H9 (cell line): Measurements from ENCODE around the gene CDH22. TPM values are rescaled to one million over a fixed set of nuclear protein-coding genes. Genes with fewer than 3 reads are reported as not detected.

Experiments
- DNase-seq: peaks from one replicate; pipeline ENCODE4 v3.0.0-alpha.2; 2017
- H2AFZ ChIP-seq: one replicate; pipeline ENCODE4 v1.6.1; 2013; ENCODE audit warnings: mild to moderate bottlenecking, low read length, control low read depth, moderate library complexity
- H2AK5ac ChIP-seq: 2 replicates; pipeline ENCODE4 v1.6.1; 2013; ENCODE audit warnings: low read length, control low read depth, mixed read lengths; ENCODE audit not compliant: insufficient read length
- H2BK120ac ChIP-seq: one replicate; pipeline ENCODE4 v1.6.1; 2013; ENCODE audit warnings: low read depth, mild to moderate bottlenecking, low read length, control low read depth, inconsistent platforms; ENCODE audit not compliant: poor library complexity, severe bottlenecking
- H2BK12ac ChIP-seq: 2 replicates; pipeline ENCODE4 v1.6.1; 2013; ENCODE audit warnings: low read length, control low read depth, mixed read lengths, low read depth; ENCODE audit not compliant: insufficient read length
- H2BK15ac ChIP-seq: 2 replicates; pipeline ENCODE4 v1.6.1; 2013; ENCODE audit warnings: low read depth, low read length, control low read depth
- H2BK20ac ChIP-seq: one replicate; pipeline ENCODE4 v1.6.1; 2013; ENCODE audit warnings: low read depth, mild to moderate bottlenecking, low read length, control low read depth, inconsistent platforms; ENCODE audit not compliant: poor library complexity, severe bottlenecking
- H2BK5ac ChIP-seq: 2 replicates; pipeline ENCODE4 v1.6.1; 2013; ENCODE audit warnings: low read length, control low read depth, mixed read lengths; ENCODE audit not compliant: insufficient read length
- H3K14ac ChIP-seq: 2 replicates; pipeline ENCODE4 v1.6.1; 2013; ENCODE audit warnings: low read length, control low read depth; ENCODE audit not compliant: insufficient read depth
- H3K18ac ChIP-seq: 2 replicates; pipeline ENCODE4 v1.6.1; 2013; ENCODE audit warnings: low read depth, mild to moderate bottlenecking, mixed read lengths, low read length, control low read depth; ENCODE audit not compliant: insufficient read length
- H3K23ac ChIP-seq: 2 replicates; pipeline ENCODE4 v1.6.1; 2013; ENCODE audit warnings: low read length, control low read depth, mixed read lengths, low read depth; ENCODE audit not compliant: insufficient read length
- H3K23me2 ChIP-seq: 2 replicates; pipeline ENCODE4 v1.6.1; 2013; ENCODE audit warnings: low read depth, mild to moderate bottlenecking, mixed read lengths, low read length, control low read depth; ENCODE audit not compliant: insufficient read length, poor library complexity, severe bottlenecking
- H3K27ac ChIP-seq: 2 replicates; pipeline ENCODE4 v1.5.1; 2013; ENCODE audit warnings: low read length, control low read depth, mixed read lengths, low read depth; ENCODE audit not compliant: insufficient read length
- H3K27me3 ChIP-seq: 2 replicates; pipeline ENCODE4 v1.6.1; 2013; ENCODE audit warnings: low read length, control low read depth, inconsistent platforms; ENCODE audit not compliant: insufficient read depth
- H3K4ac ChIP-seq: 2 replicates; pipeline ENCODE4 v1.6.1; 2013; ENCODE audit warnings: low read depth, mild to moderate bottlenecking, control low read depth, inconsistent platforms, low read length, moderate library complexity
- H3K4me1 ChIP-seq: 2 replicates; pipeline ENCODE4 v1.6.1; 2013; ENCODE audit warnings: low read length, control low read depth, inconsistent platforms; ENCODE audit not compliant: insufficient read depth
- H3K4me2 ChIP-seq: 2 replicates; pipeline ENCODE4 v1.6.1; 2013; ENCODE audit warnings: low read length, control low read depth, mixed read lengths; ENCODE audit not compliant: insufficient read length, insufficient read depth
- H3K56ac ChIP-seq: 2 replicates; pipeline ENCODE4 v1.6.1; 2013; ENCODE audit warnings: low read depth, mild to moderate bottlenecking, mixed read lengths, low read length, control low read depth; ENCODE audit not compliant: insufficient read length
- H3K79me1 ChIP-seq: 2 replicates; pipeline ENCODE4 v1.6.1; 2013; ENCODE audit warnings: low read depth, mild to moderate bottlenecking, moderate library complexity, low read length, control low read depth, inconsistent platforms; ENCODE audit not compliant: insufficient read depth, poor library complexity, severe bottlenecking
- H3K79me2 ChIP-seq: 2 replicates; pipeline ENCODE4 v1.6.1; 2013; ENCODE audit warnings: low read length, control low read depth, inconsistent platforms; ENCODE audit not compliant: insufficient read depth
- H3K9ac ChIP-seq: 2 replicates; pipeline ENCODE4 v1.6.1; 2013; ENCODE audit warnings: low read length, control low read depth, mixed read lengths; ENCODE audit not compliant: insufficient read length; ENCODE audit errors: extremely low read depth
- H3K9me3 ChIP-seq: one replicate; pipeline ENCODE4 v1.6.1; 2013; ENCODE audit warnings: low read depth, low read length, inconsistent platforms; ENCODE audit not compliant: control insufficient read depth
- H3T11ph ChIP-seq: one replicate; pipeline ENCODE4 v1.6.1; 2013; ENCODE audit warnings: mild to moderate bottlenecking, low read length, control low read depth, inconsistent platforms
- H4K20me1 ChIP-seq: one replicate; pipeline ENCODE4 v1.6.1; 2013; ENCODE audit not compliant: control insufficient read depth, insufficient read length, insufficient read depth
- H4K5ac ChIP-seq: 2 replicates; pipeline ENCODE4 v1.6.1; 2013; ENCODE audit warnings: low read depth, mild to moderate bottlenecking, mixed read lengths, low read length, control low read depth; ENCODE audit not compliant: insufficient read length
- H4K8ac ChIP-seq: replicated peaks from 2 replicates; pipeline ENCODE4 v1.6.1; 2013; ENCODE audit warnings: low read length, control low read depth, mixed read lengths, low read depth; ENCODE audit not compliant: insufficient read length
- H4K91ac ChIP-seq: 2 replicates; pipeline ENCODE4 v1.6.1; 2013; ENCODE audit warnings: low read depth, mild to moderate bottlenecking, moderate library complexity, mixed read lengths, low read length, control low read depth; ENCODE audit not compliant: insufficient read length
- H3K27ac Mint-ChIP-seq, 3 experiments: 2 replicates in 2 of 3; 3 replicates in 1 of 3; pipeline ENCODE4 v1.8.0; 2020 to 2021; ENCODE audit warnings: mixed read lengths in 3 of 3, mild to moderate bottlenecking in 1 of 3, moderate library complexity in 1 of 3
- H3K27me3 Mint-ChIP-seq: 2 replicates; pipeline ENCODE4 v1.8.0; 2021; ENCODE audit warnings: low read depth, mild to moderate bottlenecking, moderate library complexity, mixed read lengths
- H3K36me3 Mint-ChIP-seq, 3 experiments: 2 replicates in 2 of 3; 3 replicates in 1 of 3; pipeline ENCODE4 v1.8.0; 2020 to 2021; ENCODE audit warnings: low read depth in 3 of 3, mixed read lengths in 3 of 3; ENCODE audit not compliant: insufficient read depth in 1 of 3
- H3K4me1 Mint-ChIP-seq, 2 experiments: 2 replicates each; pipeline ENCODE4 v1.8.0; 2020; ENCODE audit warnings: mixed read lengths in 2 of 2
- H3K4me3 Mint-ChIP-seq, 2 experiments: 2 replicates in 1 of 2; 3 replicates in 1 of 2; pipeline ENCODE4 v1.8.0; 2020 to 2021; ENCODE audit warnings: mild to moderate bottlenecking in 2 of 2, mixed read lengths in 2 of 2, moderate library complexity in 1 of 2
- H3K9me3 Mint-ChIP-seq, 2 experiments: 2 replicates in 1 of 2; 3 replicates in 1 of 2; pipeline ENCODE4 v1.8.0; 2020; ENCODE audit warnings: mild to moderate bottlenecking in 2 of 2, mixed read lengths in 2 of 2, moderate library complexity in 1 of 2
- CTCF ChIP-seq: fragments of 200-600 bp; sonication (generic); conservative IDR thresholded peaks from 3 replicates; pipeline ENCODE4 v1.8.0; 2021; ENCODE audit warnings: antibody characterized with exemption, mild to moderate bottlenecking
- WGBS: extraction: QIAGEN DNeasy Blood & Tissue Kit; methylation state at CpG from one replicate; pipeline ENCODE4 v1.1.7; 2013; ENCODE audit warnings: missing lambda C conversion rate, low lambda C conversion rate, mixed read lengths; ENCODE audit not compliant: insufficient read length; ENCODE audit errors: extremely low coverage; 5-methylcytosine and 5-hydroxymethylcytosine counted together
- total RNA-seq: library from RNA; stranded (reverse); gene quantifications from 2 replicates; pipeline ENCODE4 v1.2.1, GENCODE V29; 2021

Gene CDH22
- total RNA-seq, 1 experiment from 2014 or later = not detected

- H2AFZ ChIP-seq = no peak overlapping the region
- no peaks in the 10 kb centered on the region for H3K23me2 ChIP-seq
- H3K18ac ChIP-seq = no peak overlapping the region
- H2BK20ac ChIP-seq = no peak overlapping the region
- H3K56ac ChIP-seq = no peak overlapping the region
- TF ChIP-seq CTCF = no peak
- H3K9me3 Mint-ChIP-seq = no peaks in the 10 kb centered on the region; a peak in 2 of 5 replicates
- no peaks in the 10 kb centered on the region for H4K20me1 ChIP-seq
- H4K91ac ChIP-seq = no peak overlapping the region
- H3K4me1 ChIP-seq = no peaks in the 10 kb centered on the region
- H3K4me3 Mint-ChIP-seq = no peak overlapping the region
- no peak overlapping the region for H3K23ac ChIP-seq
- no peak overlapping the region for H2BK5ac ChIP-seq
- H3K9me3 ChIP-seq = no peaks in the 10 kb centered on the region
- no peak overlapping the region for H3T11ph ChIP-seq
- no peaks in the 10 kb centered on the region for H3K79me1 ChIP-seq
- no peak overlapping the region for H3K27ac ChIP-seq
- H3K4ac ChIP-seq = no peak overlapping the region
- no peak for DNase-seq
- peaks cover 21% of the 10 kb centered on the region for H3K27me3 Mint-ChIP-seq
- H3K36me3 Mint-ChIP-seq = no peaks in the 10 kb centered on the region
- no peak overlapping the region for H2BK15ac ChIP-seq
- no peak overlapping the region for H2BK120ac ChIP-seq
- no peaks in the 10 kb centered on the region for H3K79me2 ChIP-seq
- H2AK5ac ChIP-seq = no peak overlapping the region
- no peak overlapping the region for H3K27ac Mint-ChIP-seq
- peaks cover 3 to 31% of the 10 kb centered on the region in 2 experiments for H3K4me1 Mint-ChIP-seq
- no peak overlapping the region for H2BK12ac ChIP-seq
- no CpG with 5 or more reads among the region's 6 CpGs for WGBS
- no peak overlapping the region for H3K4me2 ChIP-seq
- H3K27me3 ChIP-seq = no peaks in the 10 kb centered on the region; the same call in 1 of the 2 replicates
- no peak overlapping the region for H4K8ac ChIP-seq
- no peak overlapping the region for H4K5ac ChIP-seq
- no peak overlapping the region for H3K9ac ChIP-seq
- no peak overlapping the region for H3K14ac ChIP-seq
Measured at GRCh38 chr20:46192376-46192944, 115.8 kb downstream of the CDH22 start.
